HG03159 (cell line): ENCODE measurements around the gene SIK3.

ENCODE experiments used
- ATAC-seq: cut with Tn5 transposase; IDR thresholded peaks from one replicate; pipeline ENCODE4 v1.9.1; 2021; ENCODE audit warnings: mild to moderate bottlenecking, moderate library complexity; ENCODE audit not compliant: unreplicated experiment

Gene SIK3

GRCh38 chr11:117080370-117080769 lies 17.9 kb downstream of the SIK3 start:
- ATAC-seq, result no peak

- ATAC-seq, result no peak
Observed at GRCh38 chr11:117076941-117077691, 21.1 kb downstream of the SIK3 start.

- no peak for ATAC-seq
Observed at GRCh38 chr11:117075186-117075585, 23.0 kb downstream of the SIK3 start.

GRCh38 chr11:117074119-117074518 lies 24.1 kb downstream of the SIK3 start:
- no peak for ATAC-seq

- ATAC-seq, result no peak
Observed at GRCh38 chr11:117073539-117073938, 24.7 kb downstream of the SIK3 start.

GRCh38 chr11:117072517-117073461 lies 25.4 kb downstream of the SIK3 start:
- ATAC-seq, result no peak

GRCh38 chr11:117071344-117071787 lies 26.9 kb downstream of the SIK3 start:
- no peak for ATAC-seq

GRCh38 chr11:117070016-117070415 lies 28.2 kb downstream of the SIK3 start:
- no peak for ATAC-seq

- no peak for ATAC-seq
Observed at GRCh38 chr11:117068303-117068860, 29.8 kb downstream of the SIK3 start.

- ATAC-seq, result no peak
Observed at GRCh38 chr11:117066959-117067358, 31.3 kb downstream of the SIK3 start.

GRCh38 chr11:117064275-117064674 lies 34.0 kb downstream of the SIK3 start:
- no peak for ATAC-seq

- no peak for ATAC-seq
Observed at GRCh38 chr11:117062498-117062897, 35.7 kb downstream of the SIK3 start.

GRCh38 chr11:117061256-117061655 lies 37.0 kb downstream of the SIK3 start:
- ATAC-seq, result no peak

GRCh38 chr11:117059611-117060148 lies 38.5 kb downstream of the SIK3 start:
- ATAC-seq, result no peak

GRCh38 chr11:117058761-117059261 lies 39.4 kb downstream of the SIK3 start:
- ATAC-seq, result no peak

GRCh38 chr11:117057727-117058126 lies 40.5 kb downstream of the SIK3 start:
- ATAC-seq, result no peak

- no peak for ATAC-seq
Observed at GRCh38 chr11:117057317-117057716, 40.9 kb downstream of the SIK3 start.

GRCh38 chr11:117055469-117055868 lies 42.8 kb downstream of the SIK3 start:
- ATAC-seq, result no peak

GRCh38 chr11:117054382-117054781 lies 43.8 kb downstream of the SIK3 start:
- ATAC-seq, result no peak

GRCh38 chr11:117052196-117053149 lies 45.8 kb downstream of the SIK3 start:
- no peak for ATAC-seq
